Measurements from ENCODE around the gene NCKAP5.

NCKAP5 gene

DNA sequence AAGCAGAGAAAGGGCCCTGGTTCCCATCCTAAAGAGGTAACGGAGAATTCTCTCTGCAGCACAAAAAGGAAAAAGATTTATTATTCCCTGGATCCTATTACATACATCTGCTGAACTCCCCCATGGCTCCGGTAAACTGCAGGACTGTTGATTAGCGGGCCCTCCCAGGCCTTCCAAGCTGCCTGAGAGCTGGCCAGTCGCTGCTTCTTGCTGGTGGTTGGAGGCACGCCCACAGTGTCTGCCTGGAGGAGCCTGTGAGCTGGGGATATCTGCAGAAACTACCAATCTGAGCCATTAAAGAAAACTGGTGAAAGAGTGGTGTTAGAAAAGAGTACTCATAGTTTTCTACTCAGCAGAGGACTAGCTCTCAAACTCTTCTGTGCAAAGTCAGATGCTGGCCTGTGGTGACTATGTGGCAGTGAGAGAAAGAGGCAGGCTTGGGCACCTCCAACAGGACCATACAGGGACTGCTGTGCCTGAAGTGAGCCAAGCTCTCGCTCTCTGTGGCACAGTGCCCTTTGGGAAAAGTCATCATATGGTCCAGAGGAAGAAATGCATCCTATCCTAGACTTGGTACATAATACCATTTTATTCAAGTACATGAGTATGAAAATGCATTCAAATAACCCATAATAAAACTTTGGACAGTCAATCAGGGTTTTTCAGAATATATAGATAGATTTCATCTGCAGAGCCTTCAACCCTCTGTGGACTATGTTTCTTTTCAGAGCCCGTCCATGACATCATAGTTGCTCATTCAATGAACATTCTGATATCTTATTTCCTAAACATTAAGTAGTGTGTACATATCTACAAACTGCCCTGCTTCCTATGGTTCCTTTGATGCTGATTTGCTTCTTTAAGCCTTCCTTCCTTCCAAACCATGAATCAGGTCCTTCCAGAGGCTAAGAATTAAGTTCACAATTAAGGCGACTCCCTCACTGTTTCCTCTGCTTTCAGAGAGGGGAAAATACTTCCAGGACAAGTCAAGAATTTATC is 656.2 kb downstream of the NCKAP5 start:
- peak; percentile 59 for DNase-seq

GRCh38 chr2:132910432-132910831 is 657.8 kb downstream of the NCKAP5 start:
- no peak for DNase-seq

DNA sequence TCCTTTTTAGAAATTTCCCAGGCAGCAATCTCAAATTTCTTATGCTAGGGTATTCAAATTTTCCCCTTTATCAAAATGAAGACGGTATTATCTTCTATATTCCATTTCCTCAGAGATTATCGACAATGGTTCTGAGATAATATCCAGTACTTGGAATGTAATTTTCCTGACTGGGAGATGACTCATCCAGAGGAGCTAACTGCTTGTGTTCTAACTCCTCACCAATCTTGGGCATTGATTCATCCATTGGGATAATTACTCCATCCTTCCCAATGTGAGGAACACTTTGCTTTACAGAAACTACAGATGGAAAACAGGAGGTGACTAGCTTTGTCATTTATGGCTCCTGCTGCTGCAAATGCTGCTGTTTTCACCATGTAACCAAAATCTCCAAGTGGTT is 658.8 kb downstream of the NCKAP5 start:
- no peak for DNase-seq

- no peak for DNase-seq
Measured at GRCh38 chr2:132904142-132904842, 664.0 kb downstream of the NCKAP5 start.

DNA sequence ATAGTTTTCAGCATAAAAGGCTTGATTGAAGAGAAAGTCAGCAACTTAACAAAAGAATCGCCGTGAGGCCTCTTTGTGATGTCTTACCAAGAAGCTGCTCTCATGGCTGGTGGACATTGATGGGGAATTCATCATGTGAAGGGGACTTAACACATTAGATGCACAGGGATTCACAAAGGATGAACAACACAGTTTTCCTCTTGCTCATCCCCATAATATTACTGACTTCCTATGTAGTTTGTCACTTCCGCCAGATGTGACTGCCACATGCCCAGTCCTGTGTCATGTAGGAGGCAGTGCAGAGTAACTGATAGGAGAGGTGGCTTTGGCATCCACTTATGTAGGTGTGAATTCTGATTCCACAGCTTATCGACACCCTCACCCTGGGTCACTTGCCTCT is 665.6 kb downstream of the NCKAP5 start:
- DNase-seq, result no peak

- DNase-seq, result no peak
Measured at GRCh38 chr2:132901661-132902060, 666.6 kb downstream of the NCKAP5 start.

GRCh38 chr2:132897111-132897510 is 671.2 kb downstream of the NCKAP5 start:
- no peak for DNase-seq

DNA sequence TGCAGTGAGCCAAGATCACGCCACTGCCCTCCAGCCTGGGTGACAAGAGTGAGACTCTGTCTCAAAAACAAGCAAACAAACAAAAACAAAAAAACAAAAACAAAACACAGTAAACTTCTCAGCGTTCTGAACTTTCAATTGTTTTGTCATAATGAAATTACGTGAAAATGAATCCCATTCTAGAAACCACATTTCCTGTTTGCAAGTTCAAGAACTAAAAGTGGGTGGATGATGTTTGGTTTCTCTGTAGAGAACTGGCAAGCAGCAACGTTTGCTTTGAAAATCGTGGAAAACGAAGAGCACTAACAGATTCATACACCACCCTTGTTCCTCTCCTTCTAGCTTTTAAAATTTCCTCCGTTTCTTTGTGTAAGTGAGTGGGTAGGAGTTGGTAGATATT is 672.2 kb downstream of the NCKAP5 start:
- no peak for DNase-seq

GRCh38 chr2:132891498-132891897 is 676.8 kb downstream of the NCKAP5 start:
- DNase-seq, result no peak

- no peak for DNase-seq
Measured at GRCh38 chr2:132886574-132886973, 681.7 kb downstream of the NCKAP5 start.

DNA sequence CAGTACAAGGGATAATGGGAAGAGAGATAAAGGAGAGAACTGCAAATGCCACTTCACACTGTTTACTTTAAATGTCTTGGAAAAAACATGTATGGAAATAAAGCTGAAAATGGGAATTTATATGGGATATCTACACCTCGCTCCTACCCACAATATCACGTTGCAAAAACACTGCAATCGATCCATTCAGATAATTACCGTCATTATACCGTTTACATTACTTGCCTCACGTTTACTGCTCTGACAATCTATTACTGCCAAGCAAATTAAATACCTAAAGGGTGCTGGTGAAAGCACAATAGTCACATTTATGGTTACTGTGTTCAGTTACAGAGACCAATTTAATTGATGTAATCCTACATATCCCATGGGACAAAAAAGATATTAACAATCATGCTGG is 683.6 kb downstream of the NCKAP5 start:
- no peak for DNase-seq

GRCh38 chr2:132884292-132884691 is 684.0 kb downstream of the NCKAP5 start:
- no peak for DNase-seq

DNA sequence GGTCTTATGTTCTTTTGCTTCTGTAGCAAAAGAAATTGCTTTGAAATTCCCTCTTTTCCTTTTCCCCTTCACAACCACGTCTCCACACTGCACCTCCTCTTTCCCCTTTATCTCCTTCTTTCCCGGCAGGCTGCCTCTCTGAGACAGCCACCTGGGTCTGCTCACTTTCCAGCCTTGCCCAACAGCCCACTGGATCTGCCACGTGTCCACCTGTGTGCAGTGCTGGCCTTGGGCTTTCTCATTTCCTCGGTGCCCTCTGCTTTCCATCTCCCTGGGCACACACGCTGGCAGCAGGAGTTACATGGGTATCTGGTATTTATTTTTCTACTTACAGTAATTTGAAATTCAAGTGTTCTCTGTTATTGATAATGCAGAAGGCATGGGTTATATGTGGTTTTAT is 684.8 kb downstream of the NCKAP5 start:
- DNase-seq, result no peak

- no peak for DNase-seq
Measured at GRCh38 chr2:132881546-132881945, 686.7 kb downstream of the NCKAP5 start.

DNA sequence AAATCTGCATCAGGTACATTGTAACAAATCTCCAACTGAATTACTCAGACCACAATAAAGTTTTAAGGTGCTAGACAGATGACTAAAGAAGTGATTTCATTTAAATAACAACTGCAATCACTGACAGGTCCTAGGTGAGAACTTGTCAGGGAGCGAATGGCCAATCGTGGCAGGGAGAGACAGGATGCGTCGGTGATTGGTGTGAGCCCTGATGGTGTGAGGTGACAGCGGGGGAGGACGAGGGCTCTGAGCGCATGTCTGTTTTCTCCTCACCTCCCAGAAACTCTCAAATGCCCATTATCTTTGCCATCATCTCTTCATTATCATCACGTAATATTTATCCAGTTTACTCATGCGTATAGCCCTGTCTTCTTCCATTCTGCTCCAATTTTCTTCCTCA is 690.3 kb downstream of the NCKAP5 start:
- no peak for DNase-seq

DNA sequence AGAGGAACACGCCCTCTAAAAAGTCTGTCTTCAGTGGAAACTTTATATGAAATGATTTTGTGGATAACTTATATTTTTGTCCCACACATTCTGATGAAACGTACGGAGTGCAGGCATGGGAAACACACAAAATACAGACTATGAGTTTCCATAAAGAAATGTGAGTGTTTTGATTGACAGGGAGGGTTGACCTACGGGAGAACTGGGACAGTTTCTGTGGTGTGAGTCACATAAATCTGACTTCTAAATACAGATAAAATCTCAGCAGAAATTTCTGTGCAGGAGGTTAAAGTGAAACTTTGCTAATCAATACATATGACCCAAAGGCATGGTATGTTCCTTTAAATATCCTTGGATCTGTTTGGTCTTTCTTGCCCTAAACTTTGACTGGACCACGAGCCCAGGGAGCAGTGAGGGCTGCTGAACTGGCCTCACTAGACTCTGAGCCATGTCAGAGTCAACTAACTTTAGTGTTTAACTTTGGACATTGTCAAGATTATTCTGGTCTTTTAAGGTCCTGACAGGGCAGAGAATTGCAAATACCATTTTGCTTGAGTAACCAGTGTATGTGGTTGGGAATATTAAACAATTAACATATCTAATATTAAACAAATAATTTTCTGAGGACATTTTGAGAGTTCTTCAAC is 691.4 kb downstream of the NCKAP5 start:
- no peak for DNase-seq

DNA sequence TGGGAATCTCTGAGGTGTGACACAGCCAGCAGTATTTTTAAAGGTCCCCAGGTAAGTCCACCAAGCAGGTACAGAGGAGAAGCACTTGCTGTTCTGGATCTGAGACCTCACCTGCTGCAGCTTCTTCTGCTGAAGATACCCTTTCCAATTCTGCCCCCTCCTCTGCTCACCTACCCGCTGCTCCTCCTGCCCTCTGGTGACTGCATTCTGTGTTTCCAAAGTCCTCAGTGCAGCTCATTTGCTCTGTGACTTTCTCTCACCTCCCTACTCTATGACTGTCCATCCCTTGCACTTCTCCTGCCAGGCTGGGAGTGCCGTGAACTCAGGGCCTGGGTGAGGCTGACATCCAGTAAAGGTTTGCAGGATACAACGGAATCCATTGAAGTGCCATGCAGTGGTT is 693.1 kb downstream of the NCKAP5 start:
- DNase-seq, result no peak

DNA sequence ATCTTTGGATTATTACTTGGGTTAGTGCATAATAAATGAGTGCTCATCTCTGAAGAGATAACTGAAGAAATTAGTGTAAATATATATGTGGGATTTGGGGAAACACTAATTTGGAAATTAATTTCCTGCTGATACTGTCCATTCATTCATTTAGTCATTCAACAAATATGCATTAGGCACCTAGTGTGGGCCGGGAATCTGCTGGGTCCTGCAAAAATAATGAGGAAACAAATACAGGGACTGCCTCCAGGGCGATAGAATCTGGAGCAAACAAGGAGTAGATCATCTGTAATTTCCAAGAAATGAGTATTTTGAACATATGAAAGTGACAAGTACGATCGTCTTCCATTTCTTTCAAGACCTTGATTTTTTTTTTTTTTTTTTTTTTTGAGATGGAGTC is 694.5 kb downstream of the NCKAP5 start:
- no peak for DNase-seq

DNA sequence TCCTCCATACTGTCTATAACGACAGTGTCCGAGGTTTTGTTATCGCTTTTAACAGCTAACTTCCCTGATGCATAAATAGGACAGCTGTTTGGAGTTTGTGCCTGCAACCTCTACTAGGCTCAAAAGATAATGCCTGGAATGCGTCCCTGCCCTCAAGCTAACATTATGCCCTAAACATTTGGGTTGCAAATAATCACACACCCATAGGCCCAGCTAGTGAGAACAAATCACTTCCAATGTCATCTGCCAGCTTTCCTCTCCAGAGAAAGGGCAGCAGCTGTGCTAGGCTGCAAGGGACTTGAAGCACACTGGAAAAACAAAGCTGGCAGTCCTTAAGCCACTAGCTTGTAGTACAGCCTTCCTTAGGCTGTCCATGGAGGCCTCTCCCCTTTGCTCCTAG is 696.4 kb downstream of the NCKAP5 start:
- no peak for DNase-seq

DNA sequence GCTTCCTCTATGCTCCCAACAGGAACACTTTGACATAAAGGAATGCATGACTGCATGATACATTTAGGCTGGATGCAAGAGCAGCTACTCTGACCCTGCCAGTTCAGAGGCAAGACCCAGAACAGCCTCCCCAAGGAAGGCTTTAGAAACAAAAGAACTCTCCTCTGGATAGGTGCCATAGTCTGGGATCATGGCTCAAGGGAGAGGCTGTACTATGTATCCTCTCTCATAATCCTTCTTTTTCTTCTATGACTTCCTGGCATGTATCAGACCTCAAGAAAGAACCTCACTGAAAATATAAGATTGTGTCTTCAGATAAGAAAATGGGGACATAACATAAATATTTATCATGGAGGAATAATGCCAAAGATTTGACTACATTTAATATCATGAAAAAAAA is 704.3 kb downstream of the NCKAP5 start:
- DNase-seq, result no peak

DNA sequence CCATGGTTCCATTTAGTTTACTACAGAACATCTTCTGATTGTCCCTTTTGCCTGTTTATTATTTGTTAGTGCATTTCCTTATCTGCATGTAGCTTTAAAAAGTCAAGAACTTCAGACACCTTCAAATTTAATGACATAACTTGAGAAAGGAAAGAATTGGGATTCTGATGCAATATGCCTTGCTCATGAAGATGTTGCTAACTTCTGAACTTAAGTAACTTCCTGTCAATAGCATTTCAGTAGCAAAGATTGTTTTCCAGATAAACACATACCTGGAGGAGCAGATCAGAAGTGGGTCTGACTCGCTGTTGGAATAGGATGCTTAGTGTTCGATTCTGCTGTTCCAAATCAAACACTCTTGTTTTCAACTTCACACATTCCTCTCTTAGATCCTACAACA is 708.0 kb downstream of the NCKAP5 start:
- DNase-seq, result no peak

- no peak for DNase-seq
Measured at GRCh38 chr2:132859590-132859989, 708.7 kb downstream of the NCKAP5 start.

DNA sequence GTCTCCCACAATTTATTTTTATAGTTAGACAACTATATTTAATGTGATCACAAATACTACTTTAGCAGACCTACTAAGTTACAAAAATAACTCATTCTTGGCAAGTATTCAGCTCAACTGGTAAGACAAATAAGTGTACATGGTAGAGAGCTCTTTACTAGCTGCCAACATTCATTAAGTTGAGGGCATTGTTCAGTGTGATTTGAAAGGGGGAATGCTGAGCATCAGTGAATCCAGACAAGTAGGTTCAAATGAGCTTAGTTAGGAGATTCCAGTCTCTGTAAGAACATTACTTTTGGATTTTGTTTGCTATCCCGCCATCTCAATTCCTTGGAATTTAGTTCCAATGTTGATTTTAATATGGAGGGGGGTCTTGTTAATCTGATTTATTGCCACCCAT is 710.9 kb downstream of the NCKAP5 start:
- DNase-seq, result no peak

- no peak for DNase-seq
Measured at GRCh38 chr2:132850688-132851087, 717.6 kb downstream of the NCKAP5 start.

Measured in DMS 273 treated with DMSO at 0.1 percent for 48 hours (cell line).